CD14-positive monocyte (primary cell): ENCODE measurements around the gene PLA2G4D. TPM values are rescaled to one million over a fixed set of nuclear protein-coding genes. Genes with fewer than 3 reads are reported as not detected.

Experiments used
- DNase-seq, 3 donors: peaks; one replicate each; pipeline ENCODE4 v3.0.0-alpha.2; 2011 to 2022
- H2AFZ ChIP-seq: 2 replicates; pipeline ENCODE4 v1.6.0; 2012; ENCODE audit warnings: mild to moderate bottlenecking, low read depth, low read length, inconsistent platforms; ENCODE audit not compliant: insufficient read depth, poor library complexity, severe bottlenecking
- H3K27ac ChIP-seq, 2 donors: 1 replicate in 1 of 2; 2 replicates in 1 of 2; pipeline ENCODE4 v1.5.1; 2012 to 2013; ENCODE audit warnings: low read length in 2 of 2, control low read depth in 1 of 2, inconsistent platforms in 1 of 2, low read depth in 1 of 2, mild to moderate bottlenecking in 1 of 2
- H3K27me3 ChIP-seq, 2 donors: one replicate each; pipeline versions ENCODE4 v1.6.0 to v1.6.1; 2011 to 2013; ENCODE audit warnings: low read length in 2 of 2; ENCODE audit not compliant: control insufficient read depth in 2 of 2, insufficient read depth in 2 of 2
- H3K36me3 ChIP-seq, 2 donors: replicated peaks in 1 of 2; 1 replicate in 1 of 2; 2 replicates in 1 of 2; pipeline versions ENCODE4 v1.5.1 to v1.6.1; 2012 to 2013; ENCODE audit warnings: low read length in 2 of 2, control low read depth in 1 of 2, inconsistent platforms in 1 of 2, mild to moderate bottlenecking in 1 of 2; ENCODE audit not compliant: insufficient read depth in 2 of 2, control insufficient read depth in 1 of 2
- H3K4me1 ChIP-seq, 2 donors: 1 replicate in 1 of 2; 2 replicates in 1 of 2; pipeline versions ENCODE4 v1.5.1 to v1.6.1; 2012 to 2013; ENCODE audit warnings: low read length in 2 of 2, control low read depth in 1 of 2, inconsistent platforms in 1 of 2, mild to moderate bottlenecking in 1 of 2, moderate library complexity in 1 of 2; ENCODE audit not compliant: insufficient read depth in 2 of 2, control insufficient read depth in 1 of 2
- H3K4me2 ChIP-seq: replicated peaks from 2 replicates; pipeline ENCODE3; 2012; ENCODE audit warnings: low read length, moderate library complexity, mild to moderate bottlenecking; ENCODE audit not compliant: poor library complexity, severe bottlenecking; ENCODE audit errors: extremely low read depth
- H3K4me3 ChIP-seq, 3 experiments: fragments of 200-600 bp in 1 of 3; sonication (generic) in 1 of 3; replicated peaks in 1 of 3; 1 replicate in 2 of 3; 2 replicates in 1 of 3; pipeline ENCODE4 v1.5.1; 2011 to 2013; ENCODE audit warnings: low read length in 3 of 3, mild to moderate bottlenecking in 3 of 3, control low read depth in 2 of 3, low read depth in 2 of 3, inconsistent platforms in 1 of 3, moderate library complexity in 1 of 3
- H3K79me2 ChIP-seq: 2 replicates; pipeline ENCODE4 v1.6.0; 2012; ENCODE audit warnings: mild to moderate bottlenecking, control low read depth, inconsistent platforms, low read length, moderate library complexity; ENCODE audit not compliant: insufficient read depth
- H3K9ac ChIP-seq: 2 replicates; pipeline ENCODE4 v1.6.0; 2017; ENCODE audit warnings: low read length, mild to moderate bottlenecking; ENCODE audit not compliant: insufficient read depth, poor library complexity, severe bottlenecking
- H3K9me3 ChIP-seq, 2 donors: replicated peaks in 1 of 2; 1 replicate in 1 of 2; 2 replicates in 1 of 2; pipeline versions ENCODE4 v1.5.1 to v1.6.1; 2012 to 2013; ENCODE audit warnings: low read length in 2 of 2, control low read depth in 1 of 2; ENCODE audit not compliant: control insufficient read depth in 1 of 2, insufficient read depth in 1 of 2
- H4K20me1 ChIP-seq: 2 replicates; pipeline ENCODE4 v1.6.0; 2012; ENCODE audit warnings: mild to moderate bottlenecking, low read length, control low read depth, moderate library complexity; ENCODE audit not compliant: insufficient read depth
- H3K27ac Mint-ChIP-seq, 7 donors: one replicate each; pipeline ENCODE4 v1.8.0; 2020; ENCODE audit warnings: mild to moderate bottlenecking in 7 of 7, mixed read lengths in 7 of 7, moderate library complexity in 6 of 7, inconsistent platforms in 2 of 7
- H3K27me3 Mint-ChIP-seq, 3 donors: one replicate each; pipeline ENCODE4 v1.8.0; 2021 to 2022; ENCODE audit warnings: low read depth in 3 of 3, mild to moderate bottlenecking in 3 of 3, mixed read lengths in 3 of 3, moderate library complexity in 3 of 3, inconsistent platforms in 1 of 3
- H3K36me3 Mint-ChIP-seq, 2 donors: one replicate each; pipeline ENCODE4 v1.8.0; 2020; ENCODE audit warnings: mixed read lengths in 2 of 2, inconsistent platforms in 1 of 2, mild to moderate bottlenecking in 1 of 2
- H3K4me1 Mint-ChIP-seq: one replicate; pipeline ENCODE4 v1.8.0; 2020; ENCODE audit warnings: mild to moderate bottlenecking, mixed read lengths
- H3K4me3 Mint-ChIP-seq, 2 donors: one replicate each; pipeline ENCODE4 v1.8.0; 2020; ENCODE audit warnings: mild to moderate bottlenecking in 2 of 2, mixed read lengths in 2 of 2, moderate library complexity in 1 of 2
- H3K9me3 Mint-ChIP-seq, 7 donors: one replicate each; pipeline ENCODE4 v1.8.0; 2020 to 2022; ENCODE audit warnings: mixed read lengths in 7 of 7, mild to moderate bottlenecking in 6 of 7, moderate library complexity in 6 of 7, inconsistent platforms in 2 of 7
- CTCF ChIP-seq: fragments of 200-600 bp; IDR thresholded peaks from one replicate; pipeline ENCODE4 v1.8.0; 2022; ENCODE audit warnings: antibody characterized with exemption, mild to moderate bottlenecking
- WGBS: methylation state at CpG from one replicate; pipeline ENCODE4 v1.1.5; 2013; ENCODE audit warnings: missing lambda C conversion rate; ENCODE audit not compliant: insufficient coverage; 5-methylcytosine and 5-hydroxymethylcytosine counted together
- intact Hi-C, 2 donors: fragments of 100-400 bp; cut with micrococcal nuclease; formaldehyde crosslinking; loops; one replicate each; pipeline versions ENCODE4 v1.15.0 to v1.15.1; 2023
- polyA plus RNA-seq, 3 donors: library from polyadenylated mRNA; depleted of rRNA in 1 of 3; unstranded in 2 of 3; stranded (reverse) in 1 of 3; fragments of 300-500 nt in 2 of 3; fragments of >200 nt in 1 of 3; fragmentation: Illumina TruSeq in 2 of 3; gene quantifications; 1 replicate in 2 of 3; 2 replicates in 1 of 3; pipeline ENCODE4 v1.2.3, GENCODE V29; 2012 to 2021

The PLA2G4D gene
- polyA plus RNA-seq, 3 donors, result not detected

- Histone ChIP-seq H3K27ac (no peak overlapping the region), H3K4me3 (no peak overlapping the region), H4K20me1 (no peaks in the 10 kb centered on the region), H2AFZ (no peak overlapping the region), H3K79me2 (no peaks in the 10 kb centered on the region), H3K4me2 (no peak overlapping the region), H3K4me1 (peaks cover 0 to 4% of the 10 kb centered on the region in 2 donors), H3K9me3 (no peaks in the 10 kb centered on the region), H3K27me3 (no peaks in the 10 kb centered on the region), H3K9ac (no peak overlapping the region), H3K36me3 (no peaks in the 10 kb centered on the region)
- H3K36me3 Mint-ChIP-seq, result no peaks in the 10 kb centered on the region
- intact Hi-C loops, result no loop called here
- peaks cover 0 to 5% (median 1%) of the 10 kb centered on the region in 3 donors for H3K27me3 Mint-ChIP-seq
- H3K4me3 Mint-ChIP-seq, result no peak overlapping the region
- DNase-seq, result no peak
- no peaks in the 10 kb centered on the region for H3K9me3 Mint-ChIP-seq
- WGBS, result no CpG with 5 or more reads among the region's 2 CpGs
- peak overlapping the region in 1 of 7 donors; percentile 17 for H3K27ac Mint-ChIP-seq
- TF ChIP-seq CTCF, result no peak
- peaks cover 3% of the 10 kb centered on the region for H3K4me1 Mint-ChIP-seq
Observed at GRCh38 chr15:42129364-42129763, 35.0 kb upstream of the PLA2G4D start.

- H3K36me3 ChIP-seq, result no peaks in the 10 kb centered on the region
- no peaks in the 10 kb centered on the region for H3K9me3 ChIP-seq
- H3K36me3 Mint-ChIP-seq, result no peaks in the 10 kb centered on the region
- H3K4me1 Mint-ChIP-seq, result peaks cover 4% of the 10 kb centered on the region
- peaks cover under 1 to 4% of the 10 kb centered on the region in 2 donors for H3K4me1 ChIP-seq
- intact Hi-C loops, result no loop called here
- H3K4me3 Mint-ChIP-seq, result no peak overlapping the region
- H2AFZ ChIP-seq, result no peak overlapping the region
- no peaks in the 10 kb centered on the region for H4K20me1 ChIP-seq
- WGBS, result 90% methylated on average over 6 of the region's 6 CpGs
- no peak overlapping the region for H3K27ac Mint-ChIP-seq
- H3K4me3 ChIP-seq, result no peak overlapping the region
- DNase-seq, result no peak
- no peak for TF ChIP-seq CTCF
- peaks cover 0 to 5% (median 1%) of the 10 kb centered on the region in 3 donors for H3K27me3 Mint-ChIP-seq
- H3K27me3 ChIP-seq, result no peaks in the 10 kb centered on the region
- no peak overlapping the region for H3K27ac ChIP-seq
- H3K79me2 ChIP-seq, result no peaks in the 10 kb centered on the region
- no peak overlapping the region for H3K9ac ChIP-seq
- H3K9me3 Mint-ChIP-seq, result no peaks in the 10 kb centered on the region
- no peak overlapping the region for H3K4me2 ChIP-seq
Observed at GRCh38 chr15:42128476-42128875, 34.1 kb upstream of the PLA2G4D start.
